ENCODE measurements around the gene LYPLA2. TPM values are rescaled to one million over a fixed set of nuclear protein-coding genes. Genes with fewer than 3 reads are reported as not detected.
A peak's percentile ranks its signal among the peaks of the same experiment; 100 is the strongest.

Gene LYPLA2
- total and polyA plus RNA-seq, 4 experiments from 2014 or later, result 52.6 to 151 (median 83.0) TPM

DNA sequence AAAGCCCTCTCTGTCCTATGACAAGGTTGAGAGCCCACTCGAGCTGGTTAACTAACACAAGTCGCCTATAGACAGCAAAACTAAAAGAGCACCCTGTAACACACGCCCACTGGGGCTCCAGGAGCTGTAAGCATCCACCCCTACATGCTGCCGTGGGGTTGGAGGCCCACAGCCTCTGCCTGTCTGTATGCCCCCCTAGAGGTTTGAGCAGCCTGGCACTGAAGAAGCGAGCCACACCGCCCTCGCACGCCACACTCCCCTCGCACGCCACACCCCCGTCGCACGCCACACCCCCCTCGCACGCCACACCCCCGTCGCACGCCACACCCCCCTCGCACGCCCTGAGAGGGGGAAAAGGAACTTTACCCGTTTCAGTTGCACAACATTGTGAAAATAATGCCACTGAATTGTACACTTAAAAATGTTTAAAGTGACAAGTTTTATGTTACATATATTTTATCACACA, 47.5 kb downstream of the LYPLA2 start:
- Histone ChIP-seq H3K4me3 (ENCODE audit: low read length in 2 of 2) (peak overlapping the region in 1 of 2 donors; percentile 49), H3K27ac (ENCODE audit: low read depth, low read length) (no peak overlapping the region), H3K36me3 (ENCODE audit: insufficient read depth, low read length) (no peaks in the 10 kb centered on the region), H3K27me3 (ENCODE audit: insufficient read depth, low read length) (no peaks in the 10 kb centered on the region), H3K4me1 (ENCODE audit: insufficient read depth, low read length) (peaks cover 8% of the 10 kb centered on the region), H3K9me3 (ENCODE audit: control insufficient read depth in 1 of 2, low read length in 2 of 2) (no peaks in the 10 kb centered on the region)
- ChIA-PET POLR2A (ENCODE audit: partially characterized antibody) (interaction anchor here (0.7 to 1.7 kb wide), 5 partner anchors 9 to 95 kb away, joined by 3 to 8 read pairs (median 3); partner anchors contain the start of genes ELOA and HMGCL), CTCF (ENCODE audit: partially characterized antibody) (interaction anchor here (2.0 kb wide), 1 partner anchor 28 kb away, joined by 6 read pairs; no protein-coding TSS in a partner anchor)
- H3K27me3 Mint-ChIP-seq, result peaks cover 5 to 12% of the 10 kb centered on the region in 2 donors
- no peaks in the 10 kb centered on the region for H3K9me3 Mint-ChIP-seq
- DNase-seq, result peak; percentile 67 to 82 (median 73)
- peak overlapping the region; percentile 58 to 88 (median 80) for H3K4me3 Mint-ChIP-seq
- intact Hi-C loops (cut with micrococcal nuclease), result loop anchor here (1.0 kb wide), 2 partner anchors 30 to 38 kb away; partner anchors contain the start of genes FUCA1 and GALE
- peak overlapping the region in 4 of 7 donors; percentile 26 to 65 (median 47) for H3K27ac Mint-ChIP-seq
- H3K36me3 Mint-ChIP-seq, result no peaks in the 10 kb centered on the region
- peaks cover 5 to 14% (median 11%) of the 10 kb centered on the region in 4 donors for H3K4me1 Mint-ChIP-seq

DNA sequence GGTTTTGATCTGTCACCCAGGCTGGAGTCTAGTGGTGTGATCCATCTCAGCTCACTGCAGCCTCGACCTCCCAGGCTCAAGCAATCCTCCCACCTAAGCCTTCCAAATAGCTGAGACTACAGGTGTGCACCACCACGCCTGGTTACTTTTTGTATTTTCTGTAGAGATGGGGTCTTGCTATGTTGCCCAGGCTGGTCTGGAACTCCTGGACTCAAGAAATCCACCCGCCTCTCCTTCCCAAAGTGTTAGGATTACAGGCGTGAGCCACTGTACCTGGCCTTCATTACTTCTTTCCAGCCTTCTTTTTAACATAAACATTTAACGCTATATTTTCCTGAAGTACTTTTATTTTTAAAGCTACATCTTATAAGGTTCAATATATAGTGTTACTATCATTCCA, 52.7 kb downstream of the LYPLA2 start:
- Mint-ChIP-seq H3K36me3 (peaks cover 33% of the 10 kb centered on the region in 2 donors), H3K4me1 (peaks cover 0 to 1% (median under 1%) of the 10 kb centered on the region in 4 donors), H3K4me3 (no peak overlapping the region), H3K27me3 (peaks cover 0 to under 1% of the 10 kb centered on the region in 2 donors), H3K9me3 (peaks cover 0 to 13% (median 0%) of the 10 kb centered on the region in 8 donors), H3K27ac (no peak overlapping the region)
- H3K4me1 ChIP-seq (ENCODE audit: insufficient read depth, low read length), result no peaks in the 10 kb centered on the region
- ChIA-PET POLR2A (ENCODE audit: partially characterized antibody) (no interaction called here), CTCF (ENCODE audit: partially characterized antibody) (interaction anchor here (1.6 kb wide), 1 partner anchor 33 kb away, joined by 4 read pairs; no protein-coding TSS in a partner anchor)
- H3K27me3 ChIP-seq (ENCODE audit: insufficient read depth, low read length), result no peaks in the 10 kb centered on the region
- intact Hi-C loops (cut with micrococcal nuclease), result no loop called here
- peaks cover 8% of the 10 kb centered on the region for H3K36me3 ChIP-seq (ENCODE audit: insufficient read depth, low read length)
- no peak overlapping the region for H3K4me3 ChIP-seq (ENCODE audit: low read length in 2 of 2)
- no peaks in the 10 kb centered on the region for H3K9me3 ChIP-seq (ENCODE audit: control insufficient read depth in 1 of 2, low read length in 2 of 2)
- no peak overlapping the region for H3K27ac ChIP-seq (ENCODE audit: low read depth, low read length)
- DNase-seq, result no peak

Other genes with a start within 250 kb of the LYPLA2 start
- 10 to 100 TPM; 89.6 to 98.0 TPM for gene ID3, start 231.6 kb upstream of the LYPLA2 start, total RNA-seq
- 10 to 100 TPM in 1 of 2 donors, 1 to 10 TPM in 1; 8.9 to 20.1 TPM for gene ID3, start 231.6 kb upstream of the LYPLA2 start, polyA plus RNA-seq
- 1,000 to 10,000 TPM; 1,919 to 2,088 TPM for gene RPL11, start 99.3 kb upstream of the LYPLA2 start, total RNA-seq
- gene RPL11, start 99.3 kb upstream of the LYPLA2 start, polyA plus RNA-seq, result 1,000 to 10,000 TPM; 1,255 to 1,467 TPM
- gene ELOA, start 47.7 kb upstream of the LYPLA2 start, total RNA-seq, result 10 to 100 TPM; 28.3 to 31.7 TPM
- 10 to 100 TPM; 17.1 to 32.4 TPM for gene ELOA, start 47.7 kb upstream of the LYPLA2 start, polyA plus RNA-seq
- gene PITHD1, start 12.7 kb upstream of the LYPLA2 start, total RNA-seq, result 10 to 100 TPM; 78.3 to 82.1 TPM
- 10 to 100 TPM; 65.3 to 82.2 TPM for gene PITHD1, start 12.7 kb upstream of the LYPLA2 start, polyA plus RNA-seq
- 10 to 100 TPM; 11.2 to 12.0 TPM for gene GALE, start 9.6 kb downstream of the LYPLA2 start, total RNA-seq
- 10 to 100 TPM; 13.8 to 15.9 TPM for gene GALE, start 9.6 kb downstream of the LYPLA2 start, polyA plus RNA-seq
- 10 to 100 TPM; 36.3 to 38.5 TPM for gene HMGCL, start 34.3 kb downstream of the LYPLA2 start, total RNA-seq
- gene HMGCL, start 34.3 kb downstream of the LYPLA2 start, polyA plus RNA-seq, result 10 to 100 TPM; 27.8 to 32.3 TPM
- gene FUCA1, start 77.1 kb downstream of the LYPLA2 start, total RNA-seq, result 10 to 100 TPM; 32.7 to 35.0 TPM
- 10 to 100 TPM; 15.8 to 17.3 TPM for gene FUCA1, start 77.1 kb downstream of the LYPLA2 start, polyA plus RNA-seq
- not detected for gene CNR2, start 122.2 kb downstream of the LYPLA2 start, total RNA-seq
- gene CNR2, start 122.2 kb downstream of the LYPLA2 start, polyA plus RNA-seq, result under 1 TPM in 1 of 2 donors, not detected in 1; 0.36 TPM
- 100 to 1,000 TPM; 156 to 160 TPM for gene PNRC2, start 168.7 kb downstream of the LYPLA2 start, total RNA-seq
- 100 to 1,000 TPM; 127 to 140 TPM for gene PNRC2, start 168.7 kb downstream of the LYPLA2 start, polyA plus RNA-seq
- gene SRSF10, start 189.2 kb downstream of the LYPLA2 start, total RNA-seq, result 100 to 1,000 TPM; 163 to 169 TPM
- 100 to 1,000 TPM; 109 to 111 TPM for gene SRSF10, start 189.2 kb downstream of the LYPLA2 start, polyA plus RNA-seq

All from CD4-positive, alpha-beta memory T cell (primary cell).